ENCODE results near the gene ARG2.

ARG2 gene

GRCh38 chr14:67694791-67695393, 75.2 kb downstream of the ARG2 start:
- DNase-seq: peak; percentile 56 to 62

GRCh38 chr14:67695394-67695949, 75.8 kb downstream of the ARG2 start, which contains the start of gene RDH11:
Gene RDH11, minus strand, starts transcription at chr14:67695764. Its CDS starts 61 bp downstream, at chr14:67695703.
- DNase-seq: peak; percentile 74 to 78

- DNase-seq: no peak
Observed at GRCh38 chr14:67697006-67697405, 77.3 kb downstream of the ARG2 start.

- DNase-seq: no peak
Observed at GRCh38 chr14:67698179-67698578, 78.5 kb downstream of the ARG2 start.
